Spleen (tissue), 11 donors: ENCODE results near the gene HDX. TPM values are rescaled to one million over a fixed set of nuclear protein-coding genes. Genes with fewer than 3 reads are reported as not detected.

ENCODE experiments used
- DNase-seq: peaks from one replicate; pipeline ENCODE4 v3.0.0-alpha.2; 2020
- H3K27ac ChIP-seq, 8 donors: fragments of 200-600 bp; sonication (generic) in 7 of 8; 1 replicate in 4 of 8; 2 replicates in 4 of 8; pipeline versions ENCODE4 v1.5.0 to v1.8.0; 2016 to 2021; ENCODE audit warnings: inconsistent platforms in 4 of 8, mild to moderate bottlenecking in 4 of 8, moderate library complexity in 1 of 8
- H3K27me3 ChIP-seq, 7 donors: fragments of 200-600 bp; sonication (generic) in 6 of 7; replicated peaks in 1 of 7; 1 replicate in 4 of 7; 2 replicates in 3 of 7; pipeline versions ENCODE4 v1.5.0 to v1.8.0; 2016 to 2021; ENCODE audit warnings: inconsistent platforms in 3 of 7, mild to moderate bottlenecking in 1 of 7
- H3K36me3 ChIP-seq, 6 donors: fragments of 200-600 bp; sonication (generic) in 5 of 6; 1 replicate in 4 of 6; 2 replicates in 2 of 6; pipeline versions ENCODE4 v1.5.0 to v1.8.0; 2016 to 2021; ENCODE audit warnings: inconsistent platforms in 2 of 6
- H3K4me1 ChIP-seq, 6 donors: fragments of 200-600 bp; sonication (generic) in 5 of 6; 1 replicate in 3 of 6; 2 replicates in 3 of 6; pipeline versions ENCODE4 v1.5.0 to v1.8.0; 2016 to 2021; ENCODE audit warnings: inconsistent platforms in 3 of 6
- H3K4me3 ChIP-seq, 8 donors: fragments of 200-600 bp; sonication (generic) in 7 of 8; 1 replicate in 4 of 8; 2 replicates in 4 of 8; pipeline versions ENCODE4 v1.5.0 to v1.8.0; 2016 to 2021; ENCODE audit warnings: inconsistent platforms in 4 of 8, mild to moderate bottlenecking in 4 of 8, moderate library complexity in 2 of 8
- H3K9me3 ChIP-seq, 8 donors: fragments of 200-600 bp; sonication (generic) in 7 of 8; 1 replicate in 4 of 8; 2 replicates in 4 of 8; pipeline versions ENCODE4 v1.5.0 to v1.8.0; 2016 to 2021; ENCODE audit warnings: inconsistent platforms in 4 of 8
- CTCF ChIP-seq, 11 experiments: fragments of 200-600 bp in 7 of 11; fragments of 450-650 bp in 4 of 11; sonication (generic) in 4 of 11; IDR thresholded peaks in 8 of 11; conservative IDR thresholded peaks in 3 of 11; 1 replicate in 7 of 11; 2 replicates in 4 of 11; pipeline versions ENCODE4 v1.4.0 to v1.8.0; 2016 to 2021; ENCODE audit warnings: antibody characterized with exemption in 11 of 11, inconsistent platforms in 4 of 11, mild to moderate bottlenecking in 1 of 11
- POLR2A ChIP-seq, 3 donors: fragments of 450-650 bp; IDR thresholded peaks; one replicate each; pipeline ENCODE4 v1.5.1; 2017; ENCODE audit warnings: antibody characterized with exemption in 3 of 3, mild to moderate bottlenecking in 1 of 3
- POLR2AphosphoS5 ChIP-seq, 3 donors: sonication (generic); formaldehyde crosslinking; IDR thresholded peaks; one replicate each; pipeline ENCODE4 v1.5.1; 2017; ENCODE audit warnings: antibody characterized with exemption in 3 of 3
- WGBS, 5 donors: extraction: QIAGEN DNeasy Blood & Tissue Kit in 3 of 5; methylation state at CpG; one replicate each; pipeline versions ENCODE4 v1.1.5 to v1.1.7; 2013 to 2018; 5-methylcytosine and 5-hydroxymethylcytosine counted together
- intact Hi-C: fragments of 100-400 bp; cut with DNase I; formaldehyde crosslinking; loops from one replicate; pipeline ENCODE4 v1.15.0; 2023; ENCODE audit warnings: low total_unique reads
- polyA plus RNA-seq, 3 donors: library from polyadenylated mRNA; stranded (reverse); fragments of 200-250 nt; gene quantifications; one replicate each; pipeline ENCODE4 v1.2.1, GENCODE V29; 2013
- total RNA-seq, 7 donors: library from RNA; depleted of rRNA in 3 of 7; stranded (reverse); fragments of >200 nt in 3 of 7; fragmentation: NEBNext Ultra II Directional in 4 of 7; extraction: Animal tissue kit (Norgen Biotek cat#: 25700) in 4 of 7; gene quantifications; one replicate each; pipeline versions ENCODE4 v1.1.0 to v1.2.1, GENCODE V29; 2016 to 2021
- donor health status: healthy with polysubstance abuse.
- donor health status: DM: no; HTN: no; CAD: no; lungs with moderate emphysema.
- donor health status: DM: no; HTN: no; CAD: no.
- donor health status: Bipolar disorder and iron deficiency.
- donor health status: healthy.
- donor health status: DM: no; HTN: no; CAD: no.
- donor health status: DM: yes; HTN: yes; CAD: no.

Gene HDX
- total and polyA plus RNA-seq, 10 donors = 0.37 to 9.6 (median 5.7) TPM

- DNase-seq = no peak
- intact Hi-C loops = no loop called here
- Histone ChIP-seq H3K36me3 (no peaks in the 10 kb centered on the region), H3K27ac (no peak overlapping the region), H3K27me3 (no peaks in the 10 kb centered on the region), H3K4me3 (no peak overlapping the region), H3K9me3 (no peaks in the 10 kb centered on the region), H3K4me1 (no peaks in the 10 kb centered on the region)
- TF ChIP-seq POLR2AphosphoS5 (IDR thresholded peaks at IDR 0.05) (no peak), POLR2A (IDR thresholded peaks at IDR 0.05) (no peak), CTCF (IDR thresholded peaks at IDR 0.05 in 8 of 11, conservative IDR thresholded peaks at IDR 0.05 in 3 of 11) (peak in 5 of 11 experiments; percentile 21 to 61 (median 40))
- 19 to 36% (median 22%) methylated on average over 4 of the region's 4 CpGs for WGBS, 5 donors
These were observed 162.5 kb downstream of the HDX start for GRCh38 chrX:84339507-84340364.

GRCh38 chrX:84336646-84337045 lies 165.6 kb downstream of the HDX start:
- no peaks in the 10 kb centered on the region for H3K9me3 ChIP-seq
- DNase-seq = no peak
- no peaks in the 10 kb centered on the region for H3K4me1 ChIP-seq
- no peaks in the 10 kb centered on the region for H3K36me3 ChIP-seq
- H3K27me3 ChIP-seq = no peaks in the 10 kb centered on the region
- intact Hi-C loops = no loop called here
- TF ChIP-seq CTCF (IDR thresholded peaks at IDR 0.05 in 8 of 11, conservative IDR thresholded peaks at IDR 0.05 in 3 of 11) (no peak), POLR2A (IDR thresholded peaks at IDR 0.05) (no peak), POLR2AphosphoS5 (IDR thresholded peaks at IDR 0.05) (no peak)
- no peak overlapping the region for H3K27ac ChIP-seq
- WGBS, 5 donors = 57 to 92% (median 69%) methylated on average over 3 of the region's 3 CpGs
- H3K4me3 ChIP-seq = no peak overlapping the region

GRCh38 chrX:84335121-84335520 lies 167.1 kb downstream of the HDX start:
- intact Hi-C loops = no loop called here
- H3K4me1 ChIP-seq = no peaks in the 10 kb centered on the region
- H3K36me3 ChIP-seq = no peaks in the 10 kb centered on the region
- H3K9me3 ChIP-seq = no peaks in the 10 kb centered on the region
- whole genome bisulfite sequencing, 5 donors = 76 to 93% (median 90%) methylated on average over 1 of the region's 1 CpG
- TF ChIP-seq POLR2AphosphoS5 (IDR thresholded peaks at IDR 0.05) = no peak
- no peak for TF ChIP-seq CTCF (IDR thresholded peaks at IDR 0.05 in 8 of 11, conservative IDR thresholded peaks at IDR 0.05 in 3 of 11)
- TF ChIP-seq POLR2A (IDR thresholded peaks at IDR 0.05) = no peak
- no peaks in the 10 kb centered on the region for H3K27me3 ChIP-seq
- no peak for DNase-seq
- H3K4me3 ChIP-seq = no peak overlapping the region
- H3K27ac ChIP-seq = no peak overlapping the region

GRCh38 chrX:84322083-84322827 lies 180.0 kb downstream of the HDX start:
- TF ChIP-seq POLR2A (IDR thresholded peaks at IDR 0.05) = no peak
- no peak for TF ChIP-seq POLR2AphosphoS5 (IDR thresholded peaks at IDR 0.05)
- TF ChIP-seq CTCF (IDR thresholded peaks at IDR 0.05 in 8 of 11, conservative IDR thresholded peaks at IDR 0.05 in 3 of 11) = no peak
- 71 to 87% (median 84%) methylated on average over 2 of the region's 2 CpGs for WGBS, 5 donors
- intact Hi-C loops = no loop called here

More at GRCh38 chrX:84322083-84322827, 180.0 kb downstream of the HDX start:
- DNase-seq = no peak
- Histone ChIP-seq H3K4me1 (no peaks in the 10 kb centered on the region), H3K27me3 (no peaks in the 10 kb centered on the region), H3K36me3 (no peaks in the 10 kb centered on the region), H3K4me3 (no peak overlapping the region), H3K9me3 (no peaks in the 10 kb centered on the region), H3K27ac (no peak overlapping the region)
